ENCODE results near the gene PHF20.
"Not testable (repeated sequence)": the region's sequence is repeated elsewhere in the genome, so short reads cannot be mapped to it uniquely, and the experiment has no call there.

The PHF20 gene

GRCh38 chr20:35888657-35889056 lies 116.8 kb downstream of the PHF20 start:
- no peak for DNase-seq

- DNase-seq = peak; percentile 28
Observed at GRCh38 chr20:35891375-35891774, 119.6 kb downstream of the PHF20 start.

GRCh38 chr20:35892871-35893270 lies 121.1 kb downstream of the PHF20 start:
- no peak for DNase-seq

- DNase-seq = no peak
Observed at GRCh38 chr20:35893942-35894341, 122.1 kb downstream of the PHF20 start.

- peak; percentile 26 for DNase-seq
Observed at GRCh38 chr20:35895516-35895915, 123.7 kb downstream of the PHF20 start.

GRCh38 chr20:35899064-35899463 lies 127.2 kb downstream of the PHF20 start:
- DNase-seq = no peak

- DNase-seq = not testable (repeated sequence)
Observed at GRCh38 chr20:35901230-35901629, 129.4 kb downstream of the PHF20 start.

GRCh38 chr20:35901678-35902544 lies 130.1 kb downstream of the PHF20 start:
- DNase-seq = no peak

GRCh38 chr20:35902545-35902941 lies 130.7 kb downstream of the PHF20 start:
- no peak for DNase-seq

- DNase-seq = no peak
Observed at GRCh38 chr20:35903843-35904242, 132.0 kb downstream of the PHF20 start.

GRCh38 chr20:35904982-35905663 lies 133.3 kb downstream of the PHF20 start:
- no peak for DNase-seq

- no peak for DNase-seq
Observed at GRCh38 chr20:35907017-35907701, 135.3 kb downstream of the PHF20 start.

- DNase-seq = no peak
Observed at GRCh38 chr20:35908007-35908406, 136.2 kb downstream of the PHF20 start.

GRCh38 chr20:35909176-35909575 lies 137.4 kb downstream of the PHF20 start:
- DNase-seq = no peak

- no peak for DNase-seq
Observed at GRCh38 chr20:35909796-35910195, 138.0 kb downstream of the PHF20 start.

GRCh38 chr20:35910254-35910653 lies 138.4 kb downstream of the PHF20 start:
- no peak for DNase-seq

GRCh38 chr20:35912881-35913280 lies 141.1 kb downstream of the PHF20 start:
- DNase-seq = no peak

GRCh38 chr20:35917077-35917476 lies 145.3 kb downstream of the PHF20 start:
- DNase-seq = peak; percentile 3

GRCh38 chr20:35918021-35918420 lies 146.2 kb downstream of the PHF20 start:
- DNase-seq = no peak

- DNase-seq = no peak
Observed at GRCh38 chr20:35920523-35920922, 148.7 kb downstream of the PHF20 start.

- no peak for DNase-seq
Observed at GRCh38 chr20:35929301-35929700, 157.5 kb downstream of the PHF20 start.

- no peak for DNase-seq
Observed at GRCh38 chr20:35934050-35934449, 162.2 kb downstream of the PHF20 start.

- no peak for DNase-seq
Observed at GRCh38 chr20:35939264-35939663, 167.4 kb downstream of the PHF20 start.

- DNase-seq = no peak
Observed at GRCh38 chr20:35941620-35942019, 169.8 kb downstream of the PHF20 start.

Data from suppressor macrophage treated with lipopolysaccharide for 4 hours (primary cell).